HepG2 (cell line): ENCODE data around the gene CEP97. TPM values are rescaled to one million over a fixed set of nuclear protein-coding genes. Genes with fewer than 3 reads are reported as not detected.

ENCODE experiments used
- DDIT3 ChIP-seq: sonication (generic); formaldehyde crosslinking; IDR thresholded peaks from 2 replicates; pipeline ENCODE4 v1.4.0; 2020; ENCODE audit warnings: mild to moderate bottlenecking, missing genetic modification reagents
- DNMT3B ChIP-seq: conservative IDR thresholded peaks from 2 replicates; pipeline ENCODE4 v1.6.1; 2016; ENCODE audit warnings: missing biosample characterization, control low read depth
- ELK4 ChIP-seq: sonication (generic); formaldehyde crosslinking; IDR thresholded peaks from 2 replicates; pipeline ENCODE4 v1.9.0; 2021; ENCODE audit warnings: missing genetic modification reagents, borderline replicate concordance
- HNRNPL ChIP-seq: fragments of 200-400 bp; formaldehyde crosslinking; IDR thresholded peaks from 2 replicates; pipeline ENCODE4 v1.6.1; 2017; ENCODE audit warnings: mild to moderate bottlenecking, low read depth, low read length
- JUN ChIP-seq: sonication (generic); formaldehyde crosslinking; IDR thresholded peaks from 2 replicates; pipeline ENCODE4 v1.4.0; 2020; ENCODE audit warnings: mild to moderate bottlenecking, missing genetic modification reagents
- MYPOP ChIP-seq: sonication (generic); formaldehyde crosslinking; IDR thresholded peaks from 2 replicates; pipeline ENCODE4 v1.8.1; 2023; ENCODE audit warnings: mild to moderate bottlenecking, moderate library complexity, missing genetic modification reagents
- NBN ChIP-seq: fragments of 450-650 bp; conservative IDR thresholded peaks from 2 replicates; pipeline ENCODE4 v1.6.1; 2017
- NFATC3 ChIP-seq: sonication (generic); formaldehyde crosslinking; IDR thresholded peaks from 2 replicates; pipeline ENCODE4 v1.5.1; 2020; ENCODE audit warnings: mild to moderate bottlenecking, missing genetic modification reagents
- NFE2L1 ChIP-seq: sonication (generic); formaldehyde crosslinking; IDR thresholded peaks from 2 replicates; pipeline ENCODE4 v1.4.0; 2020; ENCODE audit warnings: missing genetic modification reagents, mild to moderate bottlenecking, borderline replicate concordance
- NFYC ChIP-seq: IDR thresholded peaks from 2 replicates; pipeline ENCODE4 v1.6.1; 2016; ENCODE audit warnings: missing genetic modification reagents, missing compliant biosample characterization
- POLR2AphosphoS2 ChIP-seq: IDR thresholded peaks from 2 replicates; pipeline ENCODE4 v1.6.1; 2011; ENCODE audit warnings: low read depth, low read length, improper control_type of control experiment
- TARDBP ChIP-seq: sonication (generic); formaldehyde crosslinking; IDR thresholded peaks from 2 replicates; pipeline ENCODE4 v1.8.0; 2022; ENCODE audit warnings: mild to moderate bottlenecking, missing genetic modification reagents
- THAP11 ChIP-seq: IDR thresholded peaks from 2 replicates; pipeline ENCODE4 v1.6.1; 2016; ENCODE audit warnings: missing biosample characterization, missing genetic modification reagents
- YY1 ChIP-seq: IDR thresholded peaks from 2 replicates; pipeline ENCODE4 v1.6.1; 2011; ENCODE audit warnings: low read length, low read depth, moderate library complexity, mild to moderate bottlenecking; ENCODE audit not compliant: insufficient read depth, insufficient replicate concordance
- ZNF121 ChIP-seq: sonication (generic); formaldehyde crosslinking; IDR thresholded peaks from 2 replicates; pipeline ENCODE4 v1.5.0; 2020; ENCODE audit warnings: mild to moderate bottlenecking, missing genetic modification reagents
- ZNF138 ChIP-seq: sonication (generic); formaldehyde crosslinking; IDR thresholded peaks from 2 replicates; pipeline ENCODE4 v1.5.0; 2020; ENCODE audit warnings: mild to moderate bottlenecking, low read depth, missing genetic modification reagents
- ZNF230 ChIP-seq: sonication (generic); formaldehyde crosslinking; IDR thresholded peaks from 2 replicates; pipeline ENCODE4 v1.4.0; 2020; ENCODE audit warnings: mild to moderate bottlenecking, missing genetic modification reagents
- ZNF777 ChIP-seq: sonication (generic); formaldehyde crosslinking; IDR thresholded peaks from 2 replicates; pipeline ENCODE4 v1.4.0; 2020; ENCODE audit warnings: missing genetic modification reagents
- polyA plus RNA-seq, 8 experiments: library from polyadenylated mRNA; depleted of rRNA in 3 of 8; stranded (reverse) in 7 of 8; unstranded in 1 of 8; fragments of >200 nt; fragmentation: Illumina TruSeq in 4 of 8; extraction: Trizol in 4 of 8; gene quantifications; 2 replicates each; pipeline versions ENCODE4 v1.2.1 to v1.2.3, GENCODE V29; 2011 to 2016; ENCODE audit warnings: low read depth in 4 of 8, missing spikeins in 1 of 8, mixed read lengths in 1 of 8; ENCODE audit not compliant: insufficient read depth in 1 of 8
- total RNA-seq, 5 experiments: library from RNA; depleted of rRNA; stranded (reverse); fragments of >200 nt; fragmentation: Illumina TruSeq; extraction: Trizol; gene quantifications; 2 replicates each; pipeline ENCODE4 v1.2.3, GENCODE V29; 2016; ENCODE audit warnings: low read depth in 1 of 5
- TF ChIP-seq, protein P1 (sequence below): IDR thresholded peaks from 2 replicates; pipeline ENCODE4 v1.6.1; 2012; ENCODE audit warnings: low read depth, low read length, improper control_type of control experiment
- TF ChIP-seq, protein P2 (sequence below): IDR thresholded peaks from 2 replicates; pipeline ENCODE4 v1.6.1; 2012; ENCODE audit warnings: inconsistent platforms
- TF ChIP-seq, protein P3 (sequence below): sonication (generic); formaldehyde crosslinking; IDR thresholded peaks from 2 replicates; pipeline ENCODE4 v1.4.0; 2020; ENCODE audit warnings: missing genetic modification reagents

CEP97 gene
- total and polyA plus RNA-seq, 2 of the 13 experiments (the other 11 are each of a cell fraction or from before 2014, with no cell fraction given) = 0.99 to 6.5 TPM

DNA sequence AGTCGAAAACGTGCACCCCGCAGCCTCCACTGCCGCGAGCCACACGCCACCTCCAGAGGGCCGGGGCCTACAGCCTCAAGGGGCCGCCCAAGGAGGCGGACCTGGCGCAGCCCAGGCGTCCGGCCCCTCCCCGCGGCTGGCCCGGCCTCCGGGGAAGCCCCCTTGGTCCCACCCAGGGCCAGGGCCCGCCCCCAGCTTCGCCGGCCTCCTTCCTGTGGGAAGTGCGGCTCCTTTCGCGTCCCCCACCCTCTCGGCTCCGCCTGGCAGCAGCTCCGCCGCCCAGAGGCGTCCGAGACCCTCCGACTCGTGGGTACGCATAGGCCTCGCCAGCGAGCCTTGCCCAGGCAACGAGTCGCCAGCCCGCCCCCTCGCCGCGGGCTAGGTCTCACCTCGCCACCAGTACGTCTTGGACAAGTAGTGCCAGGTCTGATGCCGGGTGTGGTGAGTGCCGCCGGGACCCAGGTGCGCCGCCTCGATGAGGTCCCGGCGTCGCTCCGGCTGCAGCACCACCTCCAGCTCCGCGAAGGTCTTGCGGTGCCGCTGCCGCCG lies 48.1 kb upstream of the CEP97 start (continued):
- peak; percentile 87 for TF ChIP-seq YY1
- 0 out of 2 replicates have a peak, but pooled peaks have one; percentile 4 for TF ChIP-seq JUN
- TF ChIP-seq POLR2AphosphoS2 = no peak
- TF ChIP-seq, protein P1, sequence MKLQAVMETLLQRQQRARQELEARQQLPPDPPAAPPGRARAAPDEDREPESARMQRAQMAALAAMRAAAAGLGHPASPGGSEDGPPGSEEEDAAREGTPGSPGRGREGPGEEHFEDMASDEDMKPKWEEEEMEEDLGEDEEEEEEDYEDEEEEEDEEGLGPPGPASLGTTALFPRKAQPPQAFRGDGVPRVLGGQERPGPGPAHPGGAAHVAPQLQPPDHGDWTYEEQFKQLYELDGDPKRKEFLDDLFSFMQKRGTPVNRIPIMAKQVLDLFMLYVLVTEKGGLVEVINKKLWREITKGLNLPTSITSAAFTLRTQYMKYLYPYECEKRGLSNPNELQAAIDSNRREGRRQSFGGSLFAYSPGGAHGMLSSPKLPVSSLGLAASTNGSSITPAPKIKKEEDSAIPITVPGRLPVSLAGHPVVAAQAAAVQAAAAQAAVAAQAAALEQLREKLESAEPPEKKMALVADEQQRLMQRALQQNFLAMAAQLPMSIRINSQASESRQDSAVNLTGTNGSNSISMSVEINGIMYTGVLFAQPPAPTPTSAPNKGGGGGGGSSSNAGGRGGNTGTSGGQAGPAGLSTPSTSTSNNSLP = no peak
- TF ChIP-seq NFE2L1 (CRISPR knock-in tag) = no peak
- no peak for TF ChIP-seq NBN
- 0 out of 2 replicates have a peak, but pooled peaks have one; percentile 30 for TF ChIP-seq ZNF230 (CRISPR knock-in tag)
- no peak for TF ChIP-seq ZNF121 (CRISPR knock-in tag)
- TF ChIP-seq, protein P2, sequence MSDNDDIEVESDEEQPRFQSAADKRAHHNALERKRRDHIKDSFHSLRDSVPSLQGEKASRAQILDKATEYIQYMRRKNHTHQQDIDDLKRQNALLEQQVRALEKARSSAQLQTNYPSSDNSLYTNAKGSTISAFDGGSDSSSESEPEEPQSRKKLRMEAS = peak; percentile 74
- no peak for TF ChIP-seq ZNF138 (CRISPR knock-in tag)
- TF ChIP-seq DNMT3B (CRISPR knock-in tag) = no peak
- TF ChIP-seq THAP11 (CRISPR knock-in tag) = peak; percentile 78; the same call in 1 of the 2 replicates
- TF ChIP-seq TARDBP (CRISPR knock-in tag) = peak; percentile 69; the same call in 1 of the 2 replicates
- TF ChIP-seq, protein P3, sequence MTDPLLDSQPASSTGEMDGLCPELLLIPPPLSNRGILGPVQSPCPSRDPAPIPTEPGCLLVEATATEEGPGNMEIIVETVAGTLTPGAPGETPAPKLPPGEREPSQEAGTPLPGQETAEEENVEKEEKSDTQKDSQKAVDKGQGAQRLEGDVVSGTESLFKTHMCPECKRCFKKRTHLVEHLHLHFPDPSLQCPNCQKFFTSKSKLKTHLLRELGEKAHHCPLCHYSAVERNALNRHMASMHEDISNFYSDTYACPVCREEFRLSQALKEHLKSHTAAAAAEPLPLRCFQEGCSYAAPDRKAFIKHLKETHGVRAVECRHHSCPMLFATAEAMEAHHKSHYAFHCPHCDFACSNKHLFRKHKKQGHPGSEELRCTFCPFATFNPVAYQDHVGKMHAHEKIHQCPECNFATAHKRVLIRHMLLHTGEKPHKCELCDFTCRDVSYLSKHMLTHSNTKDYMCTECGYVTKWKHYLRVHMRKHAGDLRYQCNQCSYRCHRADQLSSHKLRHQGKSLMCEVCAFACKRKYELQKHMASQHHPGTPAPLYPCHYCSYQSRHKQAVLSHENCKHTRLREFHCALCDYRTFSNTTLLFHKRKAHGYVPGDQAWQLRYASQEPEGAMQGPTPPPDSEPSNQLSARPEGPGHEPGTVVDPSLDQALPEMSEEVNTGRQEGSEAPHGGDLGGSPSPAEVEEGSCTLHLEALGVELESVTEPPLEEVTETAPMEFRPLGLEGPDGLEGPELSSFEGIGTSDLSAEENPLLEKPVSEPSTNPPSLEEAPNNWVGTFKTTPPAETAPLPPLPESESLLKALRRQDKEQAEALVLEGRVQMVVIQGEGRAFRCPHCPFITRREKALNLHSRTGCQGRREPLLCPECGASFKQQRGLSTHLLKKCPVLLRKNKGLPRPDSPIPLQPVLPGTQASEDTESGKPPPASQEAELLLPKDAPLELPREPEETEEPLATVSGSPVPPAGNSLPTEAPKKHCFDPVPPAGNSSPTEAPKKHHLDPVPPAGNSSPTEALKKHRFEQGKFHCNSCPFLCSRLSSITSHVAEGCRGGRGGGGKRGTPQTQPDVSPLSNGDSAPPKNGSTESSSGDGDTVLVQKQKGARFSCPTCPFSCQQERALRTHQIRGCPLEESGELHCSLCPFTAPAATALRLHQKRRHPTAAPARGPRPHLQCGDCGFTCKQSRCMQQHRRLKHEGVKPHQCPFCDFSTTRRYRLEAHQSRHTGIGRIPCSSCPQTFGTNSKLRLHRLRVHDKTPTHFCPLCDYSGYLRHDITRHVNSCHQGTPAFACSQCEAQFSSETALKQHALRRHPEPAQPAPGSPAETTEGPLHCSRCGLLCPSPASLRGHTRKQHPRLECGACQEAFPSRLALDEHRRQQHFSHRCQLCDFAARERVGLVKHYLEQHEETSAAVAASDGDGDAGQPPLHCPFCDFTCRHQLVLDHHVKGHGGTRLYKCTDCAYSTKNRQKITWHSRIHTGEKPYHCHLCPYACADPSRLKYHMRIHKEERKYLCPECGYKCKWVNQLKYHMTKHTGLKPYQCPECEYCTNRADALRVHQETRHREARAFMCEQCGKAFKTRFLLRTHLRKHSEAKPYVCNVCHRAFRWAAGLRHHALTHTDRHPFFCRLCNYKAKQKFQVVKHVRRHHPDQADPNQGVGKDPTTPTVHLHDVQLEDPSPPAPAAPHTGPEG (CRISPR knock-in tag) = peak; percentile 7; the same call in 1 of the 2 replicates
- TF ChIP-seq ZNF777 (CRISPR knock-in tag) = no peak
- peak; percentile 28; the same call in 1 of the 2 replicates for TF ChIP-seq NFYC (CRISPR knock-in tag)
- 0 out of 2 replicates have a peak, but pooled peaks have one; percentile 55 for TF ChIP-seq NFATC3 (CRISPR knock-in tag)
- peak; percentile 66; the same call in 1 of the 2 replicates for TF ChIP-seq MYPOP (CRISPR knock-in tag)
- no peak for TF ChIP-seq ELK4 (CRISPR knock-in tag)
- no peak for TF ChIP-seq HNRNPL
- TF ChIP-seq DDIT3 (CRISPR knock-in tag) = no peak
